Glutamatergic neuron (in vitro differentiated cells): ENCODE measurements around the gene ANGPTL2. TPM values are rescaled to one million over a fixed set of nuclear protein-coding genes. Genes with fewer than 3 reads are reported as not detected.

ENCODE experiments used
- DNase-seq: peaks from one replicate; pipeline ENCODE4 v3.0.0; 2022
- H3K27ac Mint-ChIP-seq: one replicate; pipeline ENCODE4 v1.8.0; 2020; ENCODE audit warnings: mild to moderate bottlenecking, mixed read lengths, inconsistent platforms; ENCODE audit not compliant: unreplicated experiment
- H3K27me3 Mint-ChIP-seq: one replicate; pipeline ENCODE4 v1.8.0; 2020; ENCODE audit warnings: mild to moderate bottlenecking, moderate library complexity, mixed read lengths, inconsistent platforms; ENCODE audit not compliant: unreplicated experiment
- H3K36me3 Mint-ChIP-seq: one replicate; pipeline ENCODE4 v1.8.0; 2020; ENCODE audit warnings: mild to moderate bottlenecking, mixed read lengths, inconsistent platforms; ENCODE audit not compliant: unreplicated experiment
- H3K4me1 Mint-ChIP-seq: one replicate; pipeline ENCODE4 v1.8.0; 2020; ENCODE audit warnings: mild to moderate bottlenecking, low read depth, mixed read lengths, inconsistent platforms; ENCODE audit not compliant: unreplicated experiment
- H3K4me3 Mint-ChIP-seq: one replicate; pipeline ENCODE4 v1.8.0; 2020; ENCODE audit warnings: mild to moderate bottlenecking, mixed read lengths, inconsistent platforms; ENCODE audit not compliant: unreplicated experiment
- H3K9me3 Mint-ChIP-seq: one replicate; pipeline ENCODE4 v1.8.0; 2020; ENCODE audit warnings: mild to moderate bottlenecking, moderate library complexity, mixed read lengths, inconsistent platforms; ENCODE audit not compliant: unreplicated experiment
- CTCF ChIP-seq: fragments of 200-600 bp; sonication (generic); IDR thresholded peaks from one replicate; pipeline ENCODE4 v1.5.0; 2021; ENCODE audit not compliant: partially characterized antibody, unreplicated experiment
- total RNA-seq: library from RNA; stranded (reverse); fragmentation: NEBNext Ultra II Directional; extraction: Animal tissue kit (Norgen Biotek cat#: 25700); gene quantifications from one replicate; pipeline ENCODE4 v1.2.1, GENCODE V29; 2021; ENCODE audit not compliant: unreplicated experiment

The ANGPTL2 gene
- total RNA-seq, 1 donor from 2014 or later, result 55.5 TPM

- peaks cover 11% of the 10 kb centered on the region for H3K9me3 Mint-ChIP-seq
- H3K27me3 Mint-ChIP-seq, result peaks cover 6% of the 10 kb centered on the region
- H3K36me3 Mint-ChIP-seq, result peaks cover 17% of the 10 kb centered on the region
- TF ChIP-seq CTCF, result no peak
- no peaks in the 10 kb centered on the region for H3K4me1 Mint-ChIP-seq
- H3K27ac Mint-ChIP-seq, result no peak overlapping the region
- no peak overlapping the region for H3K4me3 Mint-ChIP-seq
- no peak for DNase-seq
These were observed 35.0 kb downstream of the ANGPTL2 start for GRCh38 chr9:127087411-127087810.

GRCh38 chr9:127086771-127087170, 35.7 kb downstream of the ANGPTL2 start:
- Mint-ChIP-seq H3K4me1 (no peaks in the 10 kb centered on the region), H3K9me3 (peaks cover 11% of the 10 kb centered on the region), H3K4me3 (no peak overlapping the region), H3K27ac (no peak overlapping the region), H3K27me3 (peaks cover 6% of the 10 kb centered on the region), H3K36me3 (peaks cover 17% of the 10 kb centered on the region)
- DNase-seq, result no peak
- no peak for TF ChIP-seq CTCF

GRCh38 chr9:127085186-127085585, 37.2 kb downstream of the ANGPTL2 start:
- Mint-ChIP-seq H3K4me1 (peaks cover 3% of the 10 kb centered on the region), H3K9me3 (peaks cover 11% of the 10 kb centered on the region), H3K27ac (no peak overlapping the region), H3K36me3 (peaks cover 13% of the 10 kb centered on the region), H3K27me3 (peaks cover 7% of the 10 kb centered on the region), H3K4me3 (no peak overlapping the region)
- no peak for TF ChIP-seq CTCF
- DNase-seq, result no peak

- peaks cover 13% of the 10 kb centered on the region for H3K36me3 Mint-ChIP-seq
- peaks cover 7% of the 10 kb centered on the region for H3K27me3 Mint-ChIP-seq
- peaks cover 11% of the 10 kb centered on the region for H3K9me3 Mint-ChIP-seq
- no peak overlapping the region for H3K27ac Mint-ChIP-seq
- DNase-seq, result no peak
- peaks cover 3% of the 10 kb centered on the region for H3K4me1 Mint-ChIP-seq
- H3K4me3 Mint-ChIP-seq, result no peak overlapping the region
- TF ChIP-seq CTCF, result no peak
These were observed 38.1 kb downstream of the ANGPTL2 start for GRCh38 chr9:127084076-127085039.
